BE2C (cell line): Measurements from ENCODE around the gene RAB3B.

ENCODE experiments used
- DNase-seq: peaks from one replicate; pipeline ENCODE4 v3.0.0-alpha.2; 2020
- H3K27me3 ChIP-seq: fragments of 250-450 bp; sonication (Bioruptor Pico); 2 replicates; pipeline ENCODE4 v1.5.1; 2020; ENCODE audit warnings: mild to moderate bottlenecking
- H3K36me3 ChIP-seq: fragments of 250-450 bp; sonication (Bioruptor Pico); 2 replicates; pipeline ENCODE4 v1.5.1; 2020; ENCODE audit warnings: mild to moderate bottlenecking
- H3K4me1 ChIP-seq: fragments of 250-450 bp; sonication (Bioruptor Pico); 2 replicates; pipeline ENCODE4 v1.5.1; 2020
- H3K4me3 ChIP-seq: 2 replicates; pipeline ENCODE4 v1.5.1; 2011; ENCODE audit warnings: low read depth, low read length
- H3K9me3 ChIP-seq: fragments of 250-450 bp; sonication (Bioruptor Pico); 2 replicates; pipeline ENCODE4 v1.5.1; 2020
- CTCF ChIP-seq: IDR thresholded peaks from 2 replicates; pipeline ENCODE4 v1.5.1; 2012; ENCODE audit warnings: mild to moderate bottlenecking, low read depth, low read length

The RAB3B gene

GRCh38 chr1:51936531-51936930, 54.0 kb downstream of the RAB3B start:
- no peak for TF ChIP-seq CTCF
- Histone ChIP-seq H3K9me3 (no peaks in the 10 kb centered on the region), H3K4me1 (no peaks in the 10 kb centered on the region), H3K36me3 (no peaks in the 10 kb centered on the region), H3K27me3 (no peaks in the 10 kb centered on the region), H3K4me3 (no peak overlapping the region)
- DNase-seq, result no peak

GRCh38 chr1:51933344-51933743, 57.2 kb downstream of the RAB3B start:
- no peaks in the 10 kb centered on the region for H3K4me1 ChIP-seq
- no peaks in the 10 kb centered on the region for H3K9me3 ChIP-seq
- no peaks in the 10 kb centered on the region for H3K36me3 ChIP-seq
- no peak for TF ChIP-seq CTCF
- H3K27me3 ChIP-seq, result no peaks in the 10 kb centered on the region
- no peak overlapping the region for H3K4me3 ChIP-seq
- no peak for DNase-seq

- no peak for TF ChIP-seq CTCF
- DNase-seq, result no peak
- H3K4me1 ChIP-seq, result no peaks in the 10 kb centered on the region
- H3K27me3 ChIP-seq, result no peaks in the 10 kb centered on the region
- H3K9me3 ChIP-seq, result no peaks in the 10 kb centered on the region
- H3K36me3 ChIP-seq, result no peaks in the 10 kb centered on the region
- H3K4me3 ChIP-seq, result no peak overlapping the region
Observed at GRCh38 chr1:51930329-51930728, 60.2 kb downstream of the RAB3B start.

- no peaks in the 10 kb centered on the region for H3K36me3 ChIP-seq
- no peaks in the 10 kb centered on the region for H3K27me3 ChIP-seq
- no peaks in the 10 kb centered on the region for H3K9me3 ChIP-seq
- no peak overlapping the region for H3K4me3 ChIP-seq
- no peak for DNase-seq
- no peaks in the 10 kb centered on the region for H3K4me1 ChIP-seq
- no peak for TF ChIP-seq CTCF
Observed at GRCh38 chr1:51928896-51929295, 61.6 kb downstream of the RAB3B start.

GRCh38 chr1:51927029-51927428, 63.5 kb downstream of the RAB3B start:
- Histone ChIP-seq H3K27me3 (no peaks in the 10 kb centered on the region), H3K4me3 (no peak overlapping the region), H3K36me3 (no peaks in the 10 kb centered on the region), H3K4me1 (no peaks in the 10 kb centered on the region), H3K9me3 (no peaks in the 10 kb centered on the region)
- no peak for DNase-seq
- no peak for TF ChIP-seq CTCF

- Histone ChIP-seq H3K36me3 (no peaks in the 10 kb centered on the region), H3K27me3 (no peaks in the 10 kb centered on the region), H3K4me3 (no peak overlapping the region), H3K4me1 (no peaks in the 10 kb centered on the region), H3K9me3 (no peaks in the 10 kb centered on the region)
- DNase-seq, result peak; percentile 12
- TF ChIP-seq CTCF, result peak; percentile 50
Observed at GRCh38 chr1:51926171-51926812, 64.2 kb downstream of the RAB3B start.
